Testis (tissue), 3 donors: ENCODE results near the gene TPCN1. TPM values are rescaled to one million over a fixed set of nuclear protein-coding genes. Genes with fewer than 3 reads are reported as not detected.

Experiments used
- DNase-seq: peaks from one replicate; pipeline ENCODE4 v3.0.0-alpha.2; 2019
- H3K27ac ChIP-seq, 2 donors: fragments of 200-600 bp; sonication (generic); one replicate each; pipeline ENCODE4 v1.5.1; 2019
- H3K27me3 ChIP-seq: fragments of 200-600 bp; sonication (generic); one replicate; pipeline ENCODE4 v1.5.1; 2019
- H3K36me3 ChIP-seq: fragments of 200-600 bp; sonication (generic); one replicate; pipeline ENCODE4 v1.5.1; 2017; ENCODE audit warnings: low read depth; ENCODE audit errors: missing control alignments
- H3K4me1 ChIP-seq: fragments of 200-600 bp; sonication (generic); one replicate; pipeline ENCODE4 v1.5.1; 2019
- H3K4me3 ChIP-seq, 2 donors: fragments of 200-600 bp; sonication (generic); one replicate each; pipeline ENCODE4 v1.5.1; 2017 to 2019
- H3K9me3 ChIP-seq: fragments of 200-600 bp; sonication (generic); one replicate; pipeline ENCODE4 v1.5.1; 2017
- CTCF ChIP-seq, 3 experiments: fragments of 450-650 bp in 2 of 3; fragments of 200-600 bp in 1 of 3; sonication (generic) in 1 of 3; IDR thresholded peaks; one replicate each; pipeline ENCODE4 v1.5.1; 2016 to 2019; ENCODE audit warnings: antibody characterized with exemption in 3 of 3, mild to moderate bottlenecking in 2 of 3, moderate library complexity in 1 of 3
- POLR2A ChIP-seq: fragments of 450-650 bp; IDR thresholded peaks from one replicate; pipeline ENCODE4 v1.6.1; 2017; ENCODE audit warnings: antibody characterized with exemption, mild to moderate bottlenecking, moderate library complexity
- WGBS, 2 donors: methylation state at CpG; one replicate each; pipeline ENCODE4 v1.1.5; 2018; 5-methylcytosine and 5-hydroxymethylcytosine counted together
- intact Hi-C: fragments of 100-400 bp; cut with DNase I; formaldehyde crosslinking; loops from one replicate; pipeline ENCODE4 v1.15.1; 2023; ENCODE audit warnings: low total_unique reads
- microRNA-seq, 2 donors: library from miRNA; unstranded; fragments of <30 nt; microRNA quantifications; one replicate each; pipeline ENCODE4, GENCODE V29; 2016; ENCODE audit warnings: borderline number of aligned reads in 2 of 2, borderline replicate concordance in 1 of 2
- polyA plus RNA-seq: library from polyadenylated mRNA; stranded (reverse); fragments of 350-450 nt; fragmentation: Illumina TruSeq; extraction: RNeasy Lipid Tissue Mini Kit (QIAGEN cat#74804); gene quantifications from one replicate; pipeline ENCODE4 v1.2.3, GENCODE V29; 2014; ENCODE audit warnings: low read depth, low replicate concordance; ENCODE audit not compliant: insufficient read depth
- small RNA-seq, 2 donors: library from RNA; depleted of rRNA; stranded (forward); fragments of <200 nt; gene quantifications; one replicate each; pipeline ENCODE3, GENCODE V24; 2016
- total RNA-seq, 2 donors: library from RNA; depleted of rRNA; stranded (reverse); fragments of >200 nt; gene quantifications; one replicate each; pipeline ENCODE4 v1.2.3, GENCODE V29; 2016

TPCN1 gene
- total and polyA plus RNA-seq, 3 donors from 2014 or later = 33.4 to 73.0 (median 48.7) TPM

GRCh38 chr12:113347892-113348291 is 126.6 kb downstream of the TPCN1 start:
- no peak for TF ChIP-seq CTCF (IDR thresholded peaks at IDR 0.05)
- no peak for TF ChIP-seq POLR2A
- intact Hi-C loops = no loop called here
- H3K27ac ChIP-seq = no peak overlapping the region
- H3K36me3 ChIP-seq = no peaks in the 10 kb centered on the region
- H3K4me1 ChIP-seq = peaks cover 12% of the 10 kb centered on the region
- H3K4me3 ChIP-seq = no peak overlapping the region
- H3K27me3 ChIP-seq = no peaks in the 10 kb centered on the region
- H3K9me3 ChIP-seq = no peaks in the 10 kb centered on the region
- WGBS, 2 donors = 69 to 72% methylated on average over 2 of the region's 2 CpGs
- DNase-seq = no peak

Small RNA genes lying within 50 kb of the gene (microRNA-seq; reads per million reads assigned to microRNA genes)
- 0 to 1.4 reads per million in 2 donors for gene MIR6762

Small RNA genes lying within 50 kb of the gene (small RNA-seq; reads per million reads assigned to genes)
- gene MIR6762 (0 to 0.27 reads per million in 2 donors), gene RF00019 (0 reads per million in 2 donors)

Other genes starting within 250 kb of the TPCN1 start
- 1 to 10 TPM; 3.2 to 3.5 TPM for gene OAS2, start 242.9 kb upstream of the TPCN1 start, total RNA-seq
- 9.0 TPM for gene OAS2, start 242.9 kb upstream of the TPCN1 start, polyA plus RNA-seq
- 10 to 100 TPM; 22.8 to 26.9 TPM for gene DTX1, start 164.7 kb upstream of the TPCN1 start, total RNA-seq
- gene DTX1, start 164.7 kb upstream of the TPCN1 start, polyA plus RNA-seq = 15.0 TPM
- 10 to 100 TPM; 18.2 to 20.1 TPM for gene RASAL1, start 85.7 kb upstream of the TPCN1 start, total RNA-seq
- gene RASAL1, start 85.7 kb upstream of the TPCN1 start, polyA plus RNA-seq = 5.0 TPM
- gene CFAP73, start 71.7 kb upstream of the TPCN1 start, total RNA-seq = under 1 TPM in 1 of 2 donors, not detected in 1; 0.81 TPM
- gene CFAP73, start 71.7 kb upstream of the TPCN1 start, polyA plus RNA-seq = 1.2 TPM
- gene DDX54, start 36.0 kb upstream of the TPCN1 start, total RNA-seq = 10 to 100 TPM; 62.4 to 63.6 TPM
- gene DDX54, start 36.0 kb upstream of the TPCN1 start, polyA plus RNA-seq = 40.3 TPM
- gene RITA1, start 35.7 kb upstream of the TPCN1 start, total RNA-seq = 10 to 100 TPM; 20.9 to 22.1 TPM
- 14.3 TPM for gene RITA1, start 35.7 kb upstream of the TPCN1 start, polyA plus RNA-seq
- gene SLC8B1, start 113.6 kb downstream of the TPCN1 start, total RNA-seq = 10 to 100 TPM; 78.0 to 88.3 TPM
- 41.2 TPM for gene SLC8B1, start 113.6 kb downstream of the TPCN1 start, polyA plus RNA-seq
- 100 to 1,000 TPM; 120 to 126 TPM for gene PLBD2, start 137.1 kb downstream of the TPCN1 start, total RNA-seq
- gene PLBD2, start 137.1 kb downstream of the TPCN1 start, polyA plus RNA-seq = 110 TPM
- under 1 TPM in 1 of 2 donors, not detected in 1; 0.93 TPM for gene SDS, start 182.4 kb downstream of the TPCN1 start, total RNA-seq
- 0.34 TPM for gene SDS, start 182.4 kb downstream of the TPCN1 start, polyA plus RNA-seq
- 10 to 100 TPM; 15.9 to 25.2 TPM for gene SDSL, start 200.9 kb downstream of the TPCN1 start, total RNA-seq
- 16.3 TPM for gene SDSL, start 200.9 kb downstream of the TPCN1 start, polyA plus RNA-seq